Measurements from ENCODE around the gene CDC42EP4.
A peak's percentile ranks its signal among the peaks of the same experiment; 100 is the strongest.

The CDC42EP4 gene

DNA sequence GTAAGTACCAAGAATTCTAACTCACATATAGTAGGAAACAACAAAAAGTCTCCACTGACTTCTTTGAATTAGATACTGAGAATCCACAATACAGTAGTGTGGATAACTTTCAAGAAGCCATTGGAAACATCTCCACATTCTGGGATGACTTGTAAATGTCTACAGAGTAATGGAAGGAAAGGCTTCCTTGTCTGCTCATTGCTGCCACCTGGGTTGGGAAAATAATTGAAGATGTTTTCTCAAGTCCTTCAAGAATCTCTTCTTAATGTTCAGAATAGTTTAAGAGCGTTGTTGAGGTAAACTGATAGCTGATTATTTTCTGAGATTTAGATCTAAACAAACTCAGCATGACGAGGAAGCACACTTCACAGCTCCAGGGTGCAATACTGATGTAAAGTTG, 64.1 kb downstream of the CDC42EP4 start:
- no peak for DNase-seq

GRCh38 chr17:73240561-73240960, 71.2 kb downstream of the CDC42EP4 start:
- peak; percentile 32 for DNase-seq

DNA sequence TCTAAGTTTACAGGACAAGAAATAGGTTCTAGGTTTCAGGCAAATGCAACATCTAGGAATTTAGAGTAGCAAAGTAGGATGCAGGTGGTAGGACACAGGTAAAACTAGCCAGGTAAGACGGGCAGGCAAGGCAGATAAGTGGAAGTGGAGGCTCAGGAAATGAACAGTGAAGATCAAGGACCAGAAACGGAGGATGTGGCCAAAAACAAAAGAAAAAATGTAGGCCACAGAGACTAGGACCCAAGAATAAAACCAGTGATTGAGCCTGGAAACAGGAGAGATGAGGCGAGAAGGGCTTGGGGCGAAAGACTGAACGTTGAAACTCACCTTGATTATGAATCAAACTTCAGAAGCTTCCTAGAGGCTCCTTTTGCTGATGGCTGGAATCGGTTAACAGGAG, 74.1 kb downstream of the CDC42EP4 start:
- DNase-seq = no peak

GRCh38 chr17:73234736-73235135, 77.1 kb downstream of the CDC42EP4 start:
- DNase-seq = no peak

Data from NCI-H226 (cell line).